ENCODE results near the gene TNRC6A.
A peak's percentile ranks its signal among the peaks of the same experiment; 100 is the strongest.
"Not testable (repeated sequence)": the region's sequence is repeated elsewhere in the genome, so short reads cannot be mapped to it uniquely, and the experiment has no call there.

The TNRC6A gene

GRCh38 chr16:24820522-24820921, 91.1 kb downstream of the TNRC6A start:
- no peak for DNase-seq

GRCh38 chr16:24821129-24821528, 91.7 kb downstream of the TNRC6A start:
- no peak for DNase-seq

- DNase-seq: no peak
Observed at GRCh38 chr16:24822542-24822941, 93.1 kb downstream of the TNRC6A start.

- DNase-seq: no peak
Observed at GRCh38 chr16:24822974-24823373, 93.5 kb downstream of the TNRC6A start.

- no peak for DNase-seq
Observed at GRCh38 chr16:24825696-24826095, 96.2 kb downstream of the TNRC6A start.

- no peak for DNase-seq
Observed at GRCh38 chr16:24826096-24826690, 96.7 kb downstream of the TNRC6A start.

GRCh38 chr16:24826817-24827566, 97.5 kb downstream of the TNRC6A start:
- DNase-seq: no peak

GRCh38 chr16:24829153-24829552, 99.7 kb downstream of the TNRC6A start:
- DNase-seq: no peak

GRCh38 chr16:24833352-24833751, 103.9 kb downstream of the TNRC6A start:
- no peak for DNase-seq

GRCh38 chr16:24834459-24835335, 105.2 kb downstream of the TNRC6A start:
- DNase-seq: peak in 1 of 2 experiments; percentile 23

GRCh38 chr16:24836836-24837235, 107.4 kb downstream of the TNRC6A start:
- DNase-seq: no peak

GRCh38 chr16:24837969-24838368, 108.5 kb downstream of the TNRC6A start:
- no peak for DNase-seq

- no peak for DNase-seq
Observed at GRCh38 chr16:24838554-24839266, 109.3 kb downstream of the TNRC6A start.

- no peak for DNase-seq
Observed at GRCh38 chr16:24839347-24839972, 110.0 kb downstream of the TNRC6A start.

GRCh38 chr16:24841291-24841690, 111.8 kb downstream of the TNRC6A start:
- DNase-seq: no peak

- no peak for DNase-seq
Observed at GRCh38 chr16:24844101-24845030, 114.9 kb downstream of the TNRC6A start.

- not testable (repeated sequence) for DNase-seq
Observed at GRCh38 chr16:24845031-24845365, 115.5 kb downstream of the TNRC6A start.

- DNase-seq: no peak
Observed at GRCh38 chr16:24845726-24846547, 116.5 kb downstream of the TNRC6A start, which contains the start of gene SLC5A11. SLC5A11 (plus strand) TSS chr16:24845963; CDS start chr16:24858644, 12,681 bp downstream.

GRCh38 chr16:24846548-24847357, 117.3 kb downstream of the TNRC6A start:
- no peak for DNase-seq

- DNase-seq: no peak
Observed at GRCh38 chr16:24847358-24847664, 117.9 kb downstream of the TNRC6A start.

All from SW 1271 (cell line).